SK-N-MC (cell line): Measurements from ENCODE around the gene THADA.

Source experiments
- DNase-seq: peaks from one replicate; pipeline ENCODE4 v3.0.0-alpha.2; 2011; ENCODE audit warnings: low read depth, low spot score
- H3K27ac ChIP-seq: fragments of 200-600 bp; sonication (generic); 2 replicates; pipeline ENCODE4 v1.5.1; 2016; ENCODE audit warnings: mixed run types
- H3K36me3 ChIP-seq: fragments of 200-600 bp; sonication (generic); 2 replicates; pipeline ENCODE4 v1.6.1; 2017; ENCODE audit warnings: antibody characterized with exemption, low read length, mixed read lengths; ENCODE audit not compliant: insufficient read depth
- H3K4me3 ChIP-seq: fragments of 200-600 bp; sonication (generic); 2 replicates; pipeline ENCODE4 v1.5.1; 2016
- H3K9ac ChIP-seq: fragments of 200-600 bp; sonication (generic); 2 replicates; pipeline ENCODE4 v1.8.0; 2017; ENCODE audit warnings: mixed run types, mixed read lengths; ENCODE audit not compliant: insufficient read length
- H3K9me3 ChIP-seq: fragments of 200-600 bp; sonication (generic); 2 replicates; pipeline ENCODE4 v1.6.1; 2017; ENCODE audit warnings: low read depth, mild to moderate bottlenecking, antibody characterized with exemption, low read length, moderate library complexity, mixed read lengths
- EZH2 ChIP-seq: fragments of 200-600 bp; sonication (generic); IDR thresholded peaks from one replicate; pipeline ENCODE4 v1.6.1; 2017; ENCODE audit warnings: antibody characterized with exemption
- FOXP2 ChIP-seq: optimal IDR thresholded peaks from 2 replicates; pipeline ENCODE3; 2011; ENCODE audit warnings: mild to moderate bottlenecking, moderate library complexity; ENCODE audit not compliant: insufficient read depth; ENCODE audit errors: extremely low read length, control extremely low read depth
- POLR2AphosphoS5 ChIP-seq: IDR thresholded peaks from 2 replicates; pipeline ENCODE4 v1.6.1; 2012; ENCODE audit warnings: mild to moderate bottlenecking, low read depth, low read length, borderline replicate concordance

THADA gene

DNA sequence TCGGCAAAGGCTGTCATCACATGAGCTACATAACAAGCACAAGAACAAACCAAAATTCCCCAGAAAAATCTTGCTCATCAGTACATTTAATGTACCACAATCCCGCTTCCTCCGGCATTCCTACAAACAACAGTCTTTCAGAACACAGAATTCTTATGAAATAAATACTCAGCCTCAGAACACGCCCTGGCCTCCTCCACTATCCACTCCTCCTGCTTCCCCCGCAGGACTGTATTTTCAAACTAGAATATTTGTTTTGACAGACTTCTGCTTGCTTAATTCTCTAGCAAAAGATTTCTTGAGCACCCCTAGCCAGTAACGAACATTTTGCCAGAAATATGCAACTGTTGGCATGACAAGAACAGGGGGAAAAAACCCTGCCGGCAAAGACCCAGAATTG is 131.2 kb downstream of the THADA start:
- Histone ChIP-seq H3K9me3 (no peaks in the 10 kb centered on the region), H3K4me3 (no peak overlapping the region), H3K9ac (no peak overlapping the region), H3K27ac (no peak overlapping the region), H3K36me3 (no peaks in the 10 kb centered on the region)
- TF ChIP-seq FOXP2 = no peak
- TF ChIP-seq EZH2 = no peak
- no peak for TF ChIP-seq POLR2AphosphoS5
- DNase-seq = no peak

DNA sequence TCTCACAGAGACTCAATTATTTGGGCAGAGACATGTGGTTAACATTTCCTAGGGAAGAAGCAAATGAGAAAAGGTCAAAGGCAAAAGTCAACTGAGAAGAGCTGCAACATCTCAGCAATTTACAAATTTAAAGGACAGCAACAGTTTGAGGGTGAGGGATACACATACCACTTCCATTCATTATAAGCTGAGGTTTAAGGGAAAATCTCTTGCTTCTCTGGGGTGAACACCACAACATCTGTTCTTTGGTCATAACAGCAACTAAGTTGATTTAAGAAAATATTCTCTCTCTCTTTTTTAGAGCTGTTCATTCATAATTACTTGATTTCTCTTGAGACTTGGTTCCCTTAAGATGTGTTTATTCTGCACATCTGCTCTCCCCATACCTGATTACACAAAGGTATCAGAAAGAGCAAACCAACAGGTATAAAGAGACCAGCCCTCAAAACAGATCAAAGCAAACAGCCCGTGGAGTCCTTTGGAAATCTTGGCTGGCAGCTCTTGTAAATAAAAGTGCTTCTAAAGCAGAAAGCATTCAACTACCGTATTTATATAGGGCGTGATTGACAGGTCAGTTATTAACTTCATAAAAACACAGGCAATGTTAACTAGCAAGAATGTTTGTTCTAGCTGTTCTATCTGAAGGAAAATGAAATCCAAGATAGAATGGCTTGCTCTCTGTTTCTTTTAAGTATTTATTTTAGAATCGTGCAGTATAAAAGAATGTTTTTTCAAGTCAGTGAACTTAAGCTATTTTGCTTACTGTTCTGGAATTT is 132.8 kb downstream of the THADA start:
- no peaks in the 10 kb centered on the region for H3K9me3 ChIP-seq
- peak overlapping the region; percentile 33; the same call in 1 of the 2 replicates for H3K27ac ChIP-seq
- TF ChIP-seq FOXP2 = no peak
- no peak for TF ChIP-seq POLR2AphosphoS5
- TF ChIP-seq EZH2 = no peak
- no peak overlapping the region for H3K4me3 ChIP-seq
- H3K36me3 ChIP-seq = no peaks in the 10 kb centered on the region
- no peak for DNase-seq
- H3K9ac ChIP-seq = no peak overlapping the region

DNA sequence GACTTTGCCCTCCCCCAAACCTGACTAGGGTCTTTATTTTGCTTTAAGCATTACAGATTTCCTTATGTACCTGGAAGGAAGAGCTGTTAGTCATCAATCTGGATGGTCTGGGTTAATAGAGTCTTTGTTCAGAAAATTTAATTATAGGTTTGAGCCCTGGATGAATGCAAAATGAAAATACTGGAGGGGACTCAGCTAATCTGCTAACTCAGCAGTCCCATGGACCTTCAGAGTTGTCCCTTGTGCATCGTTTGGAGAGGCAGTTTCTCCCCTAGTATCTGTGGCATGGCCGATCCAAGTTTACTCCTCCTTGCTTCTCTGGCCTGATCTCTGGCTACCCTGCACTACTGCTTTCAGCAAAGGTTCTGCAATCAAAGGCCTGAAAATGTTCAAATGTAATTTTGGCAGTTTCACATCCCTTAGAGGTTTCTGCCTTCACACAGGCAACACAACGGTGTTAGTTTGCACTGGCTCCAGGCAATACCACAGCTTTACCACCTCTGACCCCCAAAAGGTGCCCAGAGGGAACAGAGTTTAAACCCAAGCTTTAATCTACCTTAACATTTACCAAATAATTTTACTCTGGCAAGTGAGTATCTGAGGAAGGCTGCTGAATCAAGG is 134.3 kb downstream of the THADA start:
- no peak overlapping the region for H3K9ac ChIP-seq
- no peak for TF ChIP-seq POLR2AphosphoS5
- no peak for TF ChIP-seq FOXP2
- no peaks in the 10 kb centered on the region for H3K9me3 ChIP-seq
- DNase-seq = no peak
- H3K4me3 ChIP-seq = no peak overlapping the region
- H3K27ac ChIP-seq = no peak overlapping the region
- H3K36me3 ChIP-seq = no peaks in the 10 kb centered on the region

DNA sequence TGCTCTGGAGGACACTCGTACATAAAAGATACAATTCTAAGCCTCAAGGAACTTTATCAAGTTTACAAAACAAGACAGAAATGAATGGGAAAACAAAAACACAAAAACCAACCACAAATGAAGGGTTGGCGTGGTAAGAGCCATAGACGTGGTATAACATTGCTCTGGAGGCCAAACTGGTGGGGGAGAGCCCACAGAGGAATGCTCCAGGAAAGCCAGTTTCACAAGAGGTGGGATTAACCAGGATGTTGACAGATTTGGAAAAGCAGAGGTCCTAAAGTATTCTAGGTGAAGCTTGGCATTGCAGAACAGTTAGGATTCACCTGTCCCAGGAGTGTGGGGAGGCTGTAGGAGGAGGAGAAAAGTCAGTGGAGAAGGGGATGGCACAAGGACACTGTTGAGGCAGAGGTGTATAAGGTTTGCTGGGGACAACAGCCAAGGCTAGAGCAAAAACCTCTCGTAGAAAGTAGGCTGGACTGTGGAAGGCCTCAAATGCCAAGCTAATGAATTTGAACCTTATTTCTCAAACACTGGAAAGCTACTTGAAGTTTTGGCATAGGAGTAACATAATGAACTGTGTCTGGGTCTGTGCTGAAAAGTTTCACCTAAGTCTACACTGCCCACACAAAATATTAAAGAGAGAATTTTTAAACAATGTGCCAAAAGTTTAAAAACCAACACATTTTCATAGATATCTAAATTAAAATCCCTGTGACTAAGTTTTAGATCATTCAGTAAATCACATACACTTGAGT is 135.1 kb downstream of the THADA start:
- no peak for DNase-seq
- Histone ChIP-seq H3K4me3 (no peak overlapping the region), H3K36me3 (no peaks in the 10 kb centered on the region), H3K9me3 (no peaks in the 10 kb centered on the region), H3K27ac (no peak overlapping the region), H3K9ac (no peak overlapping the region)
- TF ChIP-seq EZH2 (no peak), POLR2AphosphoS5 (no peak), FOXP2 (no peak)

DNA sequence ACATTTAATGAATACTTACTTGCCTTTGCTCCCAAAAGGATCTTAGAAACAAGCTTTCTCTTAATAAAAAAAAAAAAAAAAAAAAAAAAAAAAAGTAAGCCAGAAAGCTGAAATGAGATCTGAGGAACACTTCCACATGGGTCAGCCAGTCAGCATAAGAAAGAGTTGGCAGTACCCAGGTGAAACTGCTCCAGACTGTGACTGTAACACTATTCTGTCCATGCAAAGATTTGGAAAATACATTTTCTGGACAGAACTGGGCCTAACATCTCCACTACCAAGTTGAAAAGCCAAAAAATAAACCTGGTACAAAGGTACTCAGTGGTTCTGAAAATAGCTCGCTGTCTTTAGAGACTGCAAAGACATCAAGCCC is 135.7 kb downstream of the THADA start:
- Histone ChIP-seq H3K9ac (no peak overlapping the region), H3K27ac (no peak overlapping the region)
- TF ChIP-seq FOXP2 (no peak), EZH2 (no peak), POLR2AphosphoS5 (no peak)

DNA sequence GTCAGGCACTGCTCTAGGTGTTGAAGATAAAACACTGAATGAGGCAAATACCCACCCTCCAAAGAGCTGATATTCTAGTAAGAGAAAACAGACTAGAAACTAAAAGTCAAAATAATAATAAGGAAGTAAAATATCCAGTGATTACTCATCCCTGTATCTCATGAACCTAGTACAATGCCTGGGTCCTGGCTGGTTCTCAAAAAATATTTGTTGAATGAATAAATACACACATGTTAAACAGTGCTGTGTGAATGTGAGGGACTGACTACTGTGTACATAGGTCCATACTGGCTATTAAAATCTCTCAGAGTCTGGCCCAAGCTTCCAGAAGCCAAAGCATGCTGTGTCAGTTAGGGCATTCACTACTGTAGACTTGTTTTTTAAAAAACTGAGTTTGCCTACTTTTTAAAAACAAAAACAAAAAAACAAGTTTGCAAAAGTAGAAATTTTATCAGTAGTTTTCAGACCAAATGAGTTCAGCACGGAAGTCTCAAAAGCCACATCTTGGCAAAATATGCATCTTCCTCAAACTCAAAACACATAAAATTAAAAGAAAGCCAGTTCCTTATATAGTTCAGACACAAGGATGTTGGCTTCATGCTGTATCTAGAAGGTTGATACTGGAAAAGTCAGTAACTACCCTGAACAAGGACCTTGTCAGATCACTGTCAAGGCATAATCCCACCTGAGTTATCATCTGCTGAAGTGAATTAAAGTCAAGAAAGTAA is 136.2 kb downstream of the THADA start:
- Histone ChIP-seq H3K9me3 (no peaks in the 10 kb centered on the region), H3K9ac (no peak overlapping the region), H3K4me3 (no peak overlapping the region), H3K27ac (no peak overlapping the region), H3K36me3 (no peaks in the 10 kb centered on the region)
- DNase-seq = no peak
- no peak for TF ChIP-seq EZH2
- no peak for TF ChIP-seq POLR2AphosphoS5
- TF ChIP-seq FOXP2 = no peak

More for the DNA sequence above, 135.7 kb downstream of the THADA start:
- Histone ChIP-seq H3K4me3 (no peak overlapping the region), H3K36me3 (no peaks in the 10 kb centered on the region), H3K9me3 (no peaks in the 10 kb centered on the region)
- no peak for DNase-seq

DNA sequence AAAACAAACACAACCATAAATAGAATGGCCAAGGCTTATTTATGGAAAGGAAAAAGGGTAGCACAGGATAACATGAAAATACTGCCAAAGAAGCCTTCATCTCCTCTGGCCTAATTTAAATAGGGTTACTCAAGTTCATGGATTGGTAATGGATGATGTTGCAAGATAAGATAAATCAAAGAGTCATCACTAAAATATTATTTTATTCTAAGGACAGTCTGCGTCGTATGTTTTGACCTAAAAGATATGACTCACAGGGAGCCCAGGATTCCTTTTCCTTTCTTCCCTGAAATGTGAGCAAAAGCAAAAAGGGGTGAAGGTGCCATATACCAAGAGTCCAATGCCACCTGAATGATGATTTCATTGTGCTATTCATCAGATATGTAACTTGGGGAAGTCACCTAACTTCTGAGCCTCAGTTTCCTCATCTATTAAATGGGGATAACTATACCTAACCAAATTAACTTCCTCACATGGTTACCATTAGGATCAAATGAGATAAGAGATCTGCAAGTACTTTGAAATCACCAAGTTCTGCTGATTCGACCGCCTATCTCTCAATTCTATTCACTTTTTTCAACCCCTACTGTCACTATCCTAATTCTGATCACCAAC is 137.7 kb downstream of the THADA start:
- Histone ChIP-seq H3K9ac (no peak overlapping the region), H3K9me3 (no peaks in the 10 kb centered on the region), H3K27ac (no peak overlapping the region), H3K36me3 (no peaks in the 10 kb centered on the region), H3K4me3 (no peak overlapping the region)
- TF ChIP-seq EZH2 (no peak), FOXP2 (no peak), POLR2AphosphoS5 (no peak)
- no peak for DNase-seq
